Stimulated activated CD8-positive, alpha-beta memory T cell treated with anti-CD3 and anti-CD28 coated beads, Interleukin-15, amount 100 ng/mL, for 24 hours (primary cell): ENCODE data around the gene GABBR1.

Experiments
- DNase-seq: peaks from one replicate; pipeline ENCODE4 v3.0.0-alpha.2; 2020; ENCODE audit warnings: low read depth

GABBR1 gene

DNA sequence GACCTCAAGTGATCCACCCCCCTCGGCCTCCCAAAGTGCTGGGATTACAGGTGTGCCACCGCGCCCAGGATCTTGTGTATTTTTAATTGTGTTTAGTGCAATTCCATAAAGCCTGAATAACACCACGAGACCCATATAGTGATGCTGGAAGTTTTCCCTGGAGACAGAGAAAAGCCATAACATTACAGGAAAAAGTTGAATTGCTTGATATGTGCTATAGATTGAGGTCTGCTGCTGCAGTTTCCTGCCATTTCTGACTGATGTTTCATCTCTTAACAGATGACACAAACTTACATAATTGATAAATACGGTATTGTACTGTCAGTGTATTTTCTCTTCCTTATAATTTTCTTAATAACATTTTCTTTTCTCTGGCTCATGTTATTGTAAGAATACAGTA lies 66.1 kb downstream of the GABBR1 start:
- DNase-seq = no peak

DNA sequence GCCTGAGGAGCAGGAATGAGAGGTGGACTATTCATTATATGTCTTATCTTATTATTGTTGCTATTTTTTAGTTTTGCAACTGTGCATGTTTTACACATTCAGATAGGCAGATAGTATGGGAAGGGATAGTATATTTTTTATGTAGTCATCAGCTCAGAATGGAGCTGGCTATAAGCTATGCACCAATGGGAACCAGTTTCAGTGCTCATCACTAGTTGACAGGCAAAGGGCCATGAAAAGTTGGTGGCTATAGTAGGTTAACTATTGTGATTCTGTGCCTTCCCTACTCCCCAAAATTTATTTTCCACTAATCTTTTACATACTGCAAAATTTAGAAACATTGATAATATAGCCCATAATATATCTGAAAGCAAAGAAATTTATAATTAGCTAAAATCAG lies 68.1 kb downstream of the GABBR1 start:
- no peak for DNase-seq

DNA sequence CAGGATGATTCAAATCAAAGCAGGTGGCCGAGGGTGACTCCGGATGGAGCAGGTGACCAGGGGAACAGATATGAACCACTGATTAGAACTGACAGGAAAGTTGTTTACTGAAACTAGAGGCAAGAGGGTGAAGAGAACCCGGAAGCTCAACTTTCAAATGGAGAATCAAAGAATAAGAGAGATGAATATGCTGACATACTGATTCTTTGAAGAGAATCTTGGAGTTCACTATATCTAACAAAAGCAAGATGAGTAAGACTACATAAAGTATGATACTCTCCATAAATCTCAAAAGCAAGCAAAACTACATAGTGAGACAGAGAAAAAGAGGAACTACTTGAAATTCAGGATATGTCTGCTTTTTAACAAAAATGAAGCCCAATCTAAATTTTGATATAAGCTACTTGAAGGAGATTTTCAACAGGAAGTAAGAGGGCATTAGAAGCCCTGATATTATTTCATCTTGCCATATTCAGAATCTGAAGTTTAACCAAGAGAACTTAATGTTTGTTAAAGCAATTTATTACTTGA lies 69.5 kb downstream of the GABBR1 start:
- DNase-seq = no peak

DNA sequence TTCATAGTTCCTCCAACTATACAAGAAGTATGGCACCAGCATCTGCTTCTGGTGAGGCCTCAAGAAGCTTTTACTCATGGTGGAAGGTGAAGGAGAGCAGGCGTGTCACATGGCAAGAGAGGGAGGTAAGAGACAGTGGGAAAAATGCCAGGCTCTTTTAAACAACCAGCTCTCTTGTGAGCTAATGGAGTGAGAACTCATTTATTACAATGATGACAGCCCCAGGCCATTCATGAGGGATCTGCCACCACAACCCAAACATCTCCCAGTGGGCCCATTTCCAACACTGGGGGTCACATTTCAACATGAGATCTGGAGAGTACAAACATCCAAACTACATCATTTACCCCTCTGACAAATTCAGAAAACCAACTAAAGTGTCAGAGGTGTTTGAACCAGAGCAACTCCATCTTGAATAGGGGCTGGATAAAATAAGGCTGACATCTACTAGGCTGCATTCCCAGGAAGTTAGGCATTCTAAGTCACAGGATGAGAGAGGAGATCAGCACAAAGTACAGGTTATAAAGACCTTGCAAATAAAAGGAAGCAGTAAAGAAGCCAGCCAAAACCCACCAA lies 71.3 kb downstream of the GABBR1 start:
- no peak for DNase-seq

DNA sequence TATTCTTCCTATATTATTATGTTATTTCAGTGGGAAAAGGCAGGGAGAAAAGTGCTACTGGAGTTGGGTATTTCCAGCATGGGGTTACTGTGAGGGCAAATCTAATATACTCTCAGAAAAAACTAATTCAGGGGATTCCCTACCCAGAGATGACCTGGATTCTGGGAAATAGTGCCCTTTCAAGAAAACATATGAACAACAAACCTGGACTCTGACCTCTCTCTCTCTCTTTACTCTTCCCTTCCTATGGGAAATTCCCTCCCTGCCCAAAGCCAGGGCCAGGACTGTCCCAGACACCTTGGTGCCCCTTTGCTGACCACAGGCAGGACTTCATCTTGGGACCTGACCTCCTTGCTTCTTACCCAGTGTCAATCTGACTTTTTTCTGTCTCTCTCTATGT lies 71.9 kb downstream of the GABBR1 start:
- DNase-seq = no peak

DNA sequence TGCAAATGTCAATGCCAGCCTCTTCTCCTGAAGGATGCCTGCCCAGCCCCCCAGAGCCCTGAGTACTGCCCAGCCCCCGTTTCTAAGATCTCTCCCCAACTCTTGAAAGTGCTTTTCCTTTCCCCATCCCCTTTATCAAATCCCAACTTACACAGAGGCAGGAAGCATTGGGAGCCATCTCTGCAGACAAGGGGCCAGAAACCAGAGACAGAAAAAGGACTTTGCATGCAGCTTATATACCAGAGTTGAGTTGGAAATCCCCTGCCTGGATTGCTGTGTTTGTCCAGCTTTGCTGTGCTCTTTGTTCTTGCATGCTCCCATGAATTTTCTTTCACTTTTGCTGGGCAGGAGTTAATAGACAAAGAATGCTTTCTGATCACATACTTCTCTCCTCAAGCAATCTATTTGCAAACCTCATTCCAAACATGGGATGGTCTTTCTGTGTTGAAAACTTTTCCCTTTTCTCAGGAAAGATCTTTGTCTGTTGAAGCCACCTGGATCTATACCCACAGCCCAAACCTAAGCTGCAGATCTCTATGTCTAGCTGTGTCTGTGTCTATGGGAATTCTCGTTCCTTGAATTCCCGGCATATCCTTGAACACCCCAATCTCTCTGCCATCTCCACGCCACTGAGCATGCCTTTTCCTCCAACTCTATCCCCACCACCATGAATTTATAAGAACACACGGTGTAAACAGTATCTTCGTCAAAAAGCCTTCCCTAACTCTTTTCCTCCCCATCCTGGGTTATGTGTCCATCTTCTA lies 73.3 kb downstream of the GABBR1 start, which contains the start of gene UBD:
Gene UBD (minus strand): TSS at position 209 of the 764 bp plus-strand sequence. CDS start 31 bp downstream, at position 178.
- no peak for DNase-seq

DNA sequence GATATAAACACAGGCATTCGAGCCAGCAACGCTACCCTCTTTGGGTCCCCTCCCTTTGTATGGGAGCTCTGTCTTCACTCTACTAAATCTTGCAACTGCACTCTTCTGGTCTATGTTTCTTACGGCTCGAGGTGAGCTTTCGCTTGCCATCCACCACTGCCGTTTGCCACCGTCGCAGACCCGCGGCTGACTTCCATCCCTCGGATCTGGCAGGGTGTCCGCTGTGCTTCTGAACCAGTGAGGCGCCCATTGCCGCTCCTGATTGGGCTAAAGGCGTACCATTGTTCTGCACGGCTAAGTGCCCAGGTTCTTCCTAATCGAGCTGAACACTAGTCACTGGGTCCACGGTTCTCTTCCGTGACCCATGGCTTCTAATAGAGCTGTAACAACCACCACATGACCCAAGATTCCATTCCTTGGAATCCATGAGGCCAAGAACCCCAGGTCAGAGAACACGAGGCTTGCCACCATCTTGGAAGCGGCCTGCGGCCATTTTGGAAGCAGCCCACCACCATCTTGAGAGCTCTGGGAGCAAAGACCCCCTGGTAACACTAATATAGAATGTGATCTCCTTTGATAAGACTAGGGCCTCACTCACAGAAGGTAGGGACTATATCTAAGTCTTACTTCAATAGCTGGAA lies 74.4 kb downstream of the GABBR1 start:
- no peak for DNase-seq

DNA sequence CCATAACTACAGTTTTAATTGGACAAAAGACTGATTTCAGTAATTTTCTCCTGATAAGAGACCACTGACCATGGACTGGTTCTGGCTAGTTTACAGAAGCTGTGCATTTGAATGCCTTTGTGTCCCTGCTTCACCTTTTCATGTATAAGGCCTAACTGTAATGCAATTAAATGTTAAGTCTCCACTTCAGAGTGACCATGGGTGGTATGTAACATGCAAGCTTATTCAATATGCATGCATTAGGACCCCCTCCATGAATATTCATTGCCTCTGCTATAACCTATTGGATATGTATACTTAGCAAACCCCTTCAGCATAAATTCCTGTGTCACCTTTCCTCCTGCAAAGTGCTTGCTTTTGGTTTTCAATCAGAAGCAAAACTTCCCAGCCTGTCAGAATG lies 75.7 kb downstream of the GABBR1 start:
- no peak for DNase-seq

DNA sequence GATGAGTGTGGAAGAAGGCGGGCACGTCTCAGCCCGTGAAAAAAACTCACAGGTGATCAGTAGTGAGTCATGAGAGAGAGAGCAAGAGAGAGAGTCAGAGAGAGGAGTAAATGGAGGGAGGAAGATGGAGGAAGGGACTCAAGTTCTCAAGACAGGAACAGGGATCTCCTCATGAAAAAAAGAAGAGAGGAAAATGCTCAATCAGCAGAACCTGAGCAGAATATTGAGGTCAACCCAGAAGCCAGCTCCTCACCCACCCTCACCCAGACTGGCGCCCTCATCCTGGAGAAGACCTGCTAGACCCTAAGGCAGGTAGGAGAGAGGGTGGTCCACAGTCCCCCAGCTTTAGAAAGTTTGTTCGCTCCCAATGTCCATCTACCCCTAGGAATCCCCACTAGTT lies 78.2 kb downstream of the GABBR1 start:
- no peak for DNase-seq

DNA sequence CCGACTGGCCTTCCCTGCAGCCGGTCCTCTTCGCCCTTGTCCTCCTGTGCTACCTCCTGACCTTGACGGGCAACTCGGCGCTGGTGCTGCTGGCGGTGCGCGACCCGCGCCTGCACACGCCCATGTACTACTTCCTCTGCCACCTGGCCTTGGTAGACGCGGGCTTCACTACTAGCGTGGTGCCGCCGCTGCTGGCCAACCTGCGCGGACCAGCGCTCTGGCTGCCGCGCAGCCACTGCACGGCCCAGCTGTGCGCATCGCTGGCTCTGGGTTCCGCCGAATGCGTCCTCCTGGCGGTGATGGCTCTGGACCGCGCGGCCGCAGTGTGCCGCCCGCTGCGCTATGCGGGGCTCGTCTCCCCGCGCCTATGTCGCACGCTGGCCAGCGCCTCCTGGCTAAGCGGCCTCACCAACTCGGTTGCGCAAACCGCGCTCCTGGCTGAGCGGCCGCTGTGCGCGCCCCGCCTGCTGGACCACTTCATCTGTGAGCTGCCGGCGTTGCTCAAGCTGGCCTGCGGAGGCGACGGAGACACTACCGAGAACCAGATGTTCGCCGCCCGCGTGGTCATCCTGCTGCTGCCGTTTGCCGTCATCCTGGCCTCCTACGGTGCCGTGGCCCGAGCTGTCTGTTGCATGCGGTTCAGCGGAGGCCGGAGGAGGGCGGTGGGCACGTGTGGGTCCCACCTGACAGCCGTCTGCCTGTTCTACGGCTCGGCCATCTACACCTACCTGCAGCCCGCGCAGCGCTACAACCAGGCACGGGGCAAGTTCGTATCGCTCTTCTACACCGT lies 79.5 kb downstream of the GABBR1 start:
- DNase-seq = no peak

DNA sequence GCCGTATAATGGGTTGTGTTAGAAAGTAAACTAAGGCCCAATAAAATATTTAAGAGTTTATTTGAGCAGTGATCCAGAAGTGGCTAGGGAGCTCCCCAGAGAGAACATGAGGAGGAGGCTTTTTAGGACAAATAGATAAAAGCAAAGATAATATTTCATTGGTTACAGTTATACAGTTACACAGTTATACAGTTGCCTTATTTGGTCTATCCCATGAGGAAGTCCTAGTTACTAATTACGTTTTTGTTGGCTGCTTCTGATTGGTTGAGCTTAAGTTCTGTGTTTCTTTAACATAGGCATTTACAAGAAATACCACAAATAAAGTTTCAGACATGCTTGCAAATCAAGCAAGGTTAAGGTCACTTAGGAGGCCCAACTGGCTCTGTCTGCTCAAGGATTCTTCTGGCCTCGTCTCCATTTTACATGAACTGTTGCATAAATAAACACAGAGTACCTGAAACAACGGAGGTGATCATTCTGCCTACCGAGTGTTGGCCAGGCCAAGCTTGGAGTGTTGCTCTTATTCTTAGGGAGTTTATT lies 80.4 kb downstream of the GABBR1 start:
- DNase-seq = no peak

DNA sequence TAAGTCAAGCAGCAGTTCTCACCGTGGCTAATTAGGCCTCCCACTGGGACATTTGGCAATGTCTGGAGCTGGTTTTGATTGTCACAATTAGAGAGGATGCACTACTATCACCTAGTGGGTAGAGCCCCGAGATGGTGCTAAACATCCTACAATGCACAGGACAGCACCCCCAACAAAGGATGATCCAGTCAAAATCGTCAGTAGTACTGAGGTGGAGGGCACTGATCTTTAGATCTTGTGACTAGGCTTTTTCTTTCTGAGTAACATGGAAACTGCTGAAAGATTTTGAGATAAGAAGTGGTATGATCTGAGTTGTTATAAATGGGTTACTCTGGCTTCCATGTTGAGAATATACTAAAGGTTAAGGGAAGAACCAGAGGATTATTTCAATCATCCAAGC lies 85.4 kb downstream of the GABBR1 start:
- DNase-seq = no peak

DNA sequence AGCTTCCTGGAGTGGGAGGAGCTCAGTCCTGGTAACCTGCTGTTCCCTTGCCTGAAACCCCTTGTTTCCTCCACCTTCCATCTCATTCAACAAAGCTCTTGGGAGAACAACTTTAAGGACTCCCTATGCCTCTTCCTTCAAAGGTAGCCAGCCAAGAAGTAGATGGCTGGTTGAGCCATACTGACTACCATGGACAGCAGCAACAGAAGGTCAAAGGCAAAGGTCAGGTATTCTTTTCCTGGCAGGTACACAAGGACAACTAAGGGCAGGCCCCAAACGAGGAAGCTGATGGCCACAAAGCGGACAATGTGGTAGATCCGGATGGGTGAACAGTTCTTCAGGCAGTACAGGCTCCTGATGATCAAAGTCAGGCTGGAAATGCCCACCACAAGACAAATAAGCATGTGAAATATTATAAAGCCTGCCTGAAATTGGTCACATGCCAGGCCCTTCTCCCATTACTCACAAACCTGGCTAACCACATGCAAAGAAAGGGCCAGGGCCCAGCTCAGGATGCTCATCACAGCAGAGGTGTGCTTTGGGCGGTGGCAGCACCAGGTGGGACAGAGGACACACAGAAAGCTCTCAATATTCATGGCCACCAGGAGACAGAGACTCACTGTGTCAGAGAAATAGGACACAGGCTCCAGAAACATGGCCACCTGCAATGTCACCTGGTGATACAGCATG lies 95.1 kb downstream of the GABBR1 start:
- no peak for DNase-seq

DNA sequence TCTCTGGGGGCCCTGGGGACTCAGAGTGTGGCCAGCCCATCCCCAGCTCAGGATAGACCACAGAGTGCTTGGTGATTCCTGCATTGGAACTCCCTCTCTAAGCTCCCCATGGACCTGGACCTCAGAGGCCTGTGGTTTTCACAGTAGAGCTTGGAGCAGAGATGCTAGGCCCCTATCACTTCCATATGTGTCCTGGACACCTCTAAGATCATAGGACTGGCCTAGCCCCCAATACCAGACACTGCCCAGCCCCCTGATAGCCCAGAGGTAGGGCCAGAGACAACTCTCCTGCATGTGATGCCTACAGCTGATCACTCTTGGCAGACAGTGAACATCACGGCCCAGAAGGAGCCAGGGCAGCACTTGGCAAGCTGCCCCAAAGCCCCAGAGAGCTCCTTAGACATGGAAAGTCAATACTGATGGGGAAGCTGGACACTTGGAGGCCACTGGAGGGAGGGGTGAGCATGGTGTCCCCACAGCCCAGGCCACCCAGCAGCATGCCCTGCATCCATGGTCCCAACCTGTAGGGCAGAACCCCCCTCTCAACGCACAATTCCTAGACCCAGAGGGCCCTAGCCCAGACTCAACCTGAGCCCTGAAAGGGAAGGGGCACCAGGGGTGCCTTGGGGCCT lies 100.5 kb downstream of the GABBR1 start:
- no peak for DNase-seq

DNA sequence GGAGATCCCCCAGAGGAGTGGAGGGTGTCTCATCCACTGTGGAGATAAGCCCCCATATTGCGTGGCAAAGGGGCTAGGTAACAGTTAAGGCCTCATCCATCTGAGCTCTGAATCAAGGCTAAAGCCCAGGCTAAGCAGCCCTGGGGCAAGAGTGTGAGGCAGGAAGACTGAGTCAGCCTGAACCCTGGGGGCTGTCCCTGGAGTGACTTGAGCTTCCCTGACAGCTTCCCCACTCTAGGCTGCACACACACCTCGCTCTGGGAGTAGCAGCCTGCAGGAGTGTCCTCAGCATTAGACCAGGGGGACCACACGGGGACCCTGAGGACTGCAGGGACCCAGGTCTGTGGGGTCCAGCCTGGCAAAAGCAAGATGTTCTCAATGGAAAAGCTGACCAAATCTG lies 101.3 kb downstream of the GABBR1 start:
- DNase-seq = no peak

DNA sequence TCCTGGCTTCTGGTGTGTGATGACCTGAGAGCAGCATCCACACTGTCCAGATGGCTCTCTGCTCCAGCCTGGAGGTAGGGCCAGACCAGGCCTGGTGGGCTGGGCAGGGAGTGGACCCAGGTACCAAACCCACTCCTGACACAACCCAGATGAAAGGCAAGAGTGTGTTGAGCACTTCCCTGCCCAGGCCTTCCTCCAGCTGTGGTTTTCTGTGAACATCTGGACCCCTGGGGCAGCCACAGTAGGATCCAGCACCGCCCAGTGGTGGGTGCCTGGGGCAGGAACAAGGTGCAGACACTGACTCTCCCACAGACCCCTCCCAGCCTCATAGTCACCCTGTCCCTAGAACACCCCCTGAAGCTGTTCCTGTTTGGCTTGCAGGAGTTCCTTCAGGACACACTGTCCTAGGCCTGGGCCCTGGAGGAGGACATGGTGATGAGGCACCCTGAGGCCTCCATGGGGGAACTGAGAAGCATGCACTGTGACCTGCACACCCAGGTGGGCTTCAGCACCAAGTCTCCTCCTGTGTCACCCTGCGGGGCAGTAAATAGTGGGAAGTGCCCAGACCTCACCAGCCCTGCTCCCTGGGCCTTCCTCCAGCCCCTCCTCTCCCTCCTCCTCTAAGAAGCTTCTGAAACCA lies 102.2 kb downstream of the GABBR1 start:
- no peak for DNase-seq

DNA sequence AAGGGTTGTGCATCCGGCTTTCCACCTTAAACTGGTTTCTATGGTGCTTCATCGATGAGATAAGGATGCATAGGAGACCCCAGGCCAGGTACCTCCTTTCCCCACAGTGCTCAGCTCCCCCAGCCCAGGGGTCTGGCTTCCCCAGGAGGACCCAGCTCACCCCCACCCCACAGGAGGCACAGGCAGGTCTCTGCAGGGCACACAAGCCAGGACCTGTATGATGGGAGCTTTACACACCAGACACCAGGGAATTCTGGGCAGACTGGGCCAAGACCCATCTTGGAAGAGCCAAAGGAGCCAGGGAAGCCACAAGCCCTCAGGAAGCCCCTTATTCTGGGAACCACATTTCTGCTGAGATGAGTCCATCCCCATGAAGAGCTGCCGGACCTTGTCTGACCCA lies 103.0 kb downstream of the GABBR1 start:
- DNase-seq = no peak

DNA sequence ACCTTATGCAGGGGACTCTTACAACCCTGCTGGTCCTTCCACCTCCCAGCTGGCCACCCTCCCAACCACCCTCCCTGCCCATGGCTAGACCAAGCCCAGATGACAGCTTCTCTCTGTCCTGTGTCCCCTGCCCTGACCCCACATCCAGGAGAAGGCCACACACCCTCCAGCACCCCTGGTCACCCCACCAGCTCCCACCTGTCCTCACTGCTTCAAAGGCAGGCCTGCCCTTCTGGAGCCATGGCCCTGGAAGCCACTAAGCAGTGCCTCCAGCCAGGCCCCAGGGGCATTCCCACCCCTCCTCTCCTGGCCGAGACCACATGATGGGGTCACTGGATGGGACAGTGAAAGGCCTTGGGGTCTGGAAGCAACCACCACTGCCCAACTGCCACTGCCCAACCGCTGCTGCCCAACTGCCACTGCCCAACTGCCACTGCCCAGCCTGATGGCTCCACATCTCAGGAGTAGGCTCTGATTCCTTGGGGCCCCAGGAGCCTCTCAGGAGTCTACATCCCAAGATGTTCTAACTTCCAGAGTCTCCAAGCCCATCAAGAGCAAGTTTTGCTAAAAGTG lies 103.9 kb downstream of the GABBR1 start:
- DNase-seq = no peak

DNA sequence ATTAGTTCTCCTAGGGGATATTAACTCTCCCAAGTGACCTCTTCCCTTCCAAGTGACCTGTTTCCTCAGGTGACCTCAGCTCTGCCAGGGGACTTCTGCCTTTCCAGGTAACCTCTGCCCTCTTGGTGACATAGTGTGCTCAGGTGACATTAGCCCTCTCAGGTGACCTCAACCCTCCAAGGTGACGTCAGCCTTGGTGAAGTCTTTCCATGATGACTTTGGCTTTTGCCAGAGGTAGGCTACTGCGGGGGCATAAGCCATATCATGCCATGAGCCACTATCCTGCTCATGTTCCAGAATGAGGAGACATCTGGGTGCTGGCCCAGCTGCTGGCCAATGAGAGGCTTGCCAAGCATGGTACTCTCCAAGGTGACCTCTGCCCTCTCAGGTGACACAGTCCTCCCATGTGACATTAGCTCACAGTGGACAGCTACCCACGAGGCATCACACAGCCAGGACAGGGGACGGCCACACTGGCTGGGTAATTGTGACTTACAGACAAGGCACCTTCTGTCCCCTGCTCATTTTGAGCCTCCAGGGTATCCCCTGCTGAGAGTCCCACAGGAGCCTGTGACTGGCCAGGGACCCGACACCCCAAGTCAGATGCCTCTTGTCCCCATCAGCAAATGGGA lies 104.6 kb downstream of the GABBR1 start:
- DNase-seq = no peak

DNA sequence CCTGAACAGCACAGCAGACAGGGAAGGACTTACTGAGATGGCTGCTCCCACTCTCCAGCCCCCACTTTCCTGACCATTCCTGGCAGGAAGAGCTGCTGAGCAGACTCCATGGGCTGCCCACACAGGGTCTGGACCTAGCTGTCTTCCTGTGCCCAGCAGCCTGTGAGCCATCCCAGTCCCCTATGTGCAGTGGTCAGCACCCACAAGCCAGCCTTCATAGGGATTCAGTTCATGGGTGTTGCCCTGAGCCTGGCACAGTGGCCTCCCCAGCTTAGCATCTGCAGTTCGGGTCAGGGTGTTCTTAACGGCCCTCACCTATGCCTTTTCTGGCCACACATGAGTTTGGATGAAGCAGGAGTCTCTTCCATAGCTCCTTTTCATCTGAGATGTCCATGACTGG lies 105.4 kb downstream of the GABBR1 start:
- no peak for DNase-seq
